ENCODE data around the gene RNF121.

RNF121 gene

GRCh38 chr11:72003776-72004171, 74.9 kb downstream of the RNF121 start:
- Histone ChIP-seq H3K9ac (ENCODE audit: low read depth in 1 of 2, low read length in 2 of 2) (no peak overlapping the region), H3K4me3 (ENCODE audit: low read length in 2 of 2) (no peak overlapping the region), H3K27ac (ENCODE audit: low read depth in 2 of 2, low read length in 2 of 2) (no peak overlapping the region), H3K9me3 (ENCODE audit: control insufficient read depth in 2 of 2, low read length in 2 of 2) (no peaks in the 10 kb centered on the region), H3K4me1 (ENCODE audit: control insufficient read depth in 2 of 2, insufficient read depth in 2 of 2, low read length in 2 of 2) (peaks cover 7 to 11% of the 10 kb centered on the region in 2 donors), H3K36me3 (ENCODE audit: control insufficient read depth in 2 of 2, insufficient read depth in 2 of 2, low read length in 2 of 2) (peaks cover 71 to 73% of the 10 kb centered on the region in 2 donors), H3K27me3 (ENCODE audit: control insufficient read depth in 2 of 2, insufficient read depth in 2 of 2, low read length in 2 of 2) (no peaks in the 10 kb centered on the region)

- H3K4me1 ChIP-seq (ENCODE audit: control insufficient read depth in 2 of 2, insufficient read depth in 2 of 2, low read length in 2 of 2): peaks cover 4 to 7% of the 10 kb centered on the region in 2 donors
- H3K9me3 ChIP-seq (ENCODE audit: control insufficient read depth in 2 of 2, low read length in 2 of 2): no peaks in the 10 kb centered on the region
- no peaks in the 10 kb centered on the region for H3K27me3 ChIP-seq (ENCODE audit: control insufficient read depth in 2 of 2, insufficient read depth in 2 of 2, low read length in 2 of 2)
- H3K9ac ChIP-seq (ENCODE audit: low read depth in 1 of 2, low read length in 2 of 2): no peak overlapping the region
- no peak overlapping the region for H3K27ac ChIP-seq (ENCODE audit: low read depth in 2 of 2, low read length in 2 of 2)
- peaks cover 80 to 81% of the 10 kb centered on the region in 2 donors for H3K36me3 ChIP-seq (ENCODE audit: control insufficient read depth in 2 of 2, insufficient read depth in 2 of 2, low read length in 2 of 2)
- no peak overlapping the region for H3K4me3 ChIP-seq (ENCODE audit: low read length in 2 of 2)
Observed at GRCh38 chr11:72004515-72005346, 75.9 kb downstream of the RNF121 start.

GRCh38 chr11:72005347-72006260, 76.8 kb downstream of the RNF121 start:
- no peak overlapping the region for H3K4me3 ChIP-seq (ENCODE audit: low read length in 2 of 2)
- no peaks in the 10 kb centered on the region for H3K4me1 ChIP-seq (ENCODE audit: control insufficient read depth in 2 of 2, insufficient read depth in 2 of 2, low read length in 2 of 2)
- H3K9me3 ChIP-seq (ENCODE audit: control insufficient read depth in 2 of 2, low read length in 2 of 2): no peaks in the 10 kb centered on the region
- H3K27ac ChIP-seq (ENCODE audit: low read depth in 2 of 2, low read length in 2 of 2): no peak overlapping the region
- no peak overlapping the region for H3K9ac ChIP-seq (ENCODE audit: low read depth in 1 of 2, low read length in 2 of 2)
- peaks cover 87 to 89% of the 10 kb centered on the region in 2 donors for H3K36me3 ChIP-seq (ENCODE audit: control insufficient read depth in 2 of 2, insufficient read depth in 2 of 2, low read length in 2 of 2)
- H3K27me3 ChIP-seq (ENCODE audit: control insufficient read depth in 2 of 2, insufficient read depth in 2 of 2, low read length in 2 of 2): no peaks in the 10 kb centered on the region

- Histone ChIP-seq H3K9me3 (ENCODE audit: control insufficient read depth in 2 of 2, low read length in 2 of 2) (no peaks in the 10 kb centered on the region), H3K36me3 (ENCODE audit: control insufficient read depth in 2 of 2, insufficient read depth in 2 of 2, low read length in 2 of 2) (peaks cover 96% of the 10 kb centered on the region in 2 donors), H3K27me3 (ENCODE audit: control insufficient read depth in 2 of 2, insufficient read depth in 2 of 2, low read length in 2 of 2) (no peaks in the 10 kb centered on the region), H3K27ac (ENCODE audit: low read depth in 2 of 2, low read length in 2 of 2) (no peak overlapping the region), H3K9ac (ENCODE audit: low read depth in 1 of 2, low read length in 2 of 2) (no peak overlapping the region), H3K4me3 (ENCODE audit: low read length in 2 of 2) (no peak overlapping the region), H3K4me1 (ENCODE audit: control insufficient read depth in 2 of 2, insufficient read depth in 2 of 2, low read length in 2 of 2) (no peaks in the 10 kb centered on the region)
Observed at GRCh38 chr11:72006309-72007088, 77.7 kb downstream of the RNF121 start.

GRCh38 chr11:72007089-72007476, 78.2 kb downstream of the RNF121 start:
- Histone ChIP-seq H3K9ac (ENCODE audit: low read depth in 1 of 2, low read length in 2 of 2) (no peak overlapping the region), H3K4me1 (ENCODE audit: control insufficient read depth in 2 of 2, insufficient read depth in 2 of 2, low read length in 2 of 2) (no peaks in the 10 kb centered on the region), H3K36me3 (ENCODE audit: control insufficient read depth in 2 of 2, insufficient read depth in 2 of 2, low read length in 2 of 2) (peaks cover 95 to 96% of the 10 kb centered on the region in 2 donors), H3K4me3 (ENCODE audit: low read length in 2 of 2) (no peak overlapping the region), H3K27ac (ENCODE audit: low read depth in 2 of 2, low read length in 2 of 2) (no peak overlapping the region), H3K9me3 (ENCODE audit: control insufficient read depth in 2 of 2, low read length in 2 of 2) (no peaks in the 10 kb centered on the region), H3K27me3 (ENCODE audit: control insufficient read depth in 2 of 2, insufficient read depth in 2 of 2, low read length in 2 of 2) (no peaks in the 10 kb centered on the region)

- no peaks in the 10 kb centered on the region for H3K9me3 ChIP-seq (ENCODE audit: control insufficient read depth in 2 of 2, low read length in 2 of 2)
- no peaks in the 10 kb centered on the region for H3K27me3 ChIP-seq (ENCODE audit: control insufficient read depth in 2 of 2, insufficient read depth in 2 of 2, low read length in 2 of 2)
- H3K4me1 ChIP-seq (ENCODE audit: control insufficient read depth in 2 of 2, insufficient read depth in 2 of 2, low read length in 2 of 2): no peaks in the 10 kb centered on the region
- no peak overlapping the region for H3K9ac ChIP-seq (ENCODE audit: low read depth in 1 of 2, low read length in 2 of 2)
- H3K36me3 ChIP-seq (ENCODE audit: control insufficient read depth in 2 of 2, insufficient read depth in 2 of 2, low read length in 2 of 2): peaks cover 95 to 96% of the 10 kb centered on the region in 2 donors
- H3K27ac ChIP-seq (ENCODE audit: low read depth in 2 of 2, low read length in 2 of 2): no peak overlapping the region
- no peak overlapping the region for H3K4me3 ChIP-seq (ENCODE audit: low read length in 2 of 2)
Observed at GRCh38 chr11:72007587-72007986, 78.7 kb downstream of the RNF121 start.

- H3K27ac ChIP-seq (ENCODE audit: low read depth in 2 of 2, low read length in 2 of 2): no peak overlapping the region
Observed at GRCh38 chr11:72008728-72009127, 79.9 kb downstream of the RNF121 start.

GRCh38 chr11:72009156-72009555, 80.3 kb downstream of the RNF121 start:
- H3K9ac ChIP-seq (ENCODE audit: low read depth in 1 of 2, low read length in 2 of 2): no peak overlapping the region
- H3K27me3 ChIP-seq (ENCODE audit: control insufficient read depth in 2 of 2, insufficient read depth in 2 of 2, low read length in 2 of 2): no peaks in the 10 kb centered on the region
- H3K4me3 ChIP-seq (ENCODE audit: low read length in 2 of 2): no peak overlapping the region
- H3K4me1 ChIP-seq (ENCODE audit: control insufficient read depth in 2 of 2, insufficient read depth in 2 of 2, low read length in 2 of 2): no peaks in the 10 kb centered on the region
- H3K9me3 ChIP-seq (ENCODE audit: control insufficient read depth in 2 of 2, low read length in 2 of 2): no peaks in the 10 kb centered on the region
- peaks cover 95 to 96% of the 10 kb centered on the region in 2 donors for H3K36me3 ChIP-seq (ENCODE audit: control insufficient read depth in 2 of 2, insufficient read depth in 2 of 2, low read length in 2 of 2)
- H3K27ac ChIP-seq (ENCODE audit: low read depth in 2 of 2, low read length in 2 of 2): no peak overlapping the region

More at GRCh38 chr11:72008728-72009127, 79.9 kb downstream of the RNF121 start:
- Histone ChIP-seq H3K36me3 (ENCODE audit: control insufficient read depth in 2 of 2, insufficient read depth in 2 of 2, low read length in 2 of 2) (peaks cover 95 to 96% of the 10 kb centered on the region in 2 donors), H3K4me1 (ENCODE audit: control insufficient read depth in 2 of 2, insufficient read depth in 2 of 2, low read length in 2 of 2) (no peaks in the 10 kb centered on the region), H3K9ac (ENCODE audit: low read depth in 1 of 2, low read length in 2 of 2) (no peak overlapping the region), H3K9me3 (ENCODE audit: control insufficient read depth in 2 of 2, low read length in 2 of 2) (no peaks in the 10 kb centered on the region), H3K4me3 (ENCODE audit: low read length in 2 of 2) (no peak overlapping the region), H3K27me3 (ENCODE audit: control insufficient read depth in 2 of 2, insufficient read depth in 2 of 2, low read length in 2 of 2) (no peaks in the 10 kb centered on the region)

- no peak overlapping the region for H3K9ac ChIP-seq (ENCODE audit: low read depth in 1 of 2, low read length in 2 of 2)
- no peak overlapping the region for H3K4me3 ChIP-seq (ENCODE audit: low read length in 2 of 2)
- H3K36me3 ChIP-seq (ENCODE audit: control insufficient read depth in 2 of 2, insufficient read depth in 2 of 2, low read length in 2 of 2): peaks cover 95 to 96% of the 10 kb centered on the region in 2 donors
- H3K27me3 ChIP-seq (ENCODE audit: control insufficient read depth in 2 of 2, insufficient read depth in 2 of 2, low read length in 2 of 2): no peaks in the 10 kb centered on the region
- H3K27ac ChIP-seq (ENCODE audit: low read depth in 2 of 2, low read length in 2 of 2): no peak overlapping the region
- H3K9me3 ChIP-seq (ENCODE audit: control insufficient read depth in 2 of 2, low read length in 2 of 2): no peaks in the 10 kb centered on the region
- H3K4me1 ChIP-seq (ENCODE audit: control insufficient read depth in 2 of 2, insufficient read depth in 2 of 2, low read length in 2 of 2): no peaks in the 10 kb centered on the region
Observed at GRCh38 chr11:72010529-72011233, 81.8 kb downstream of the RNF121 start.

Data from mucosa of rectum (tissue), 2 donors.